ENCODE measurements around the gene FAM13B.
A peak's percentile ranks its signal among the peaks of the same experiment; 100 is the strongest.
"Not testable (repeated sequence)": the region's sequence is repeated elsewhere in the genome, so short reads cannot be mapped to it uniquely, and the experiment has no call there.

The FAM13B gene

GRCh38 chr5:138018849-138019248 lies 14.0 kb downstream of the FAM13B start:
- WGBS, 2 experiments (ENCODE audit: insufficient coverage in 2 of 2), result 40 to 70% methylated on average over 1 to 3 of the region's 3 CpGs
- Histone ChIP-seq H3K27ac (ENCODE audit: low read depth, low read length, severe bottlenecking) (no peak overlapping the region), H3K4me1 (ENCODE audit: control insufficient read depth, insufficient read depth, low read length, poor library complexity, severe bottlenecking) (peaks cover 5% of the 10 kb centered on the region), H3K36me3 (ENCODE audit: control insufficient read depth, insufficient read depth, low read length) (peaks cover 47% of the 10 kb centered on the region), H3K9me3 (ENCODE audit: control insufficient read depth, low read length) (no peaks in the 10 kb centered on the region), H3K4me3 (ENCODE audit: extremely low read depth, insufficient read depth, low read length, poor library complexity, severe bottlenecking) (no peak overlapping the region)

DNA sequence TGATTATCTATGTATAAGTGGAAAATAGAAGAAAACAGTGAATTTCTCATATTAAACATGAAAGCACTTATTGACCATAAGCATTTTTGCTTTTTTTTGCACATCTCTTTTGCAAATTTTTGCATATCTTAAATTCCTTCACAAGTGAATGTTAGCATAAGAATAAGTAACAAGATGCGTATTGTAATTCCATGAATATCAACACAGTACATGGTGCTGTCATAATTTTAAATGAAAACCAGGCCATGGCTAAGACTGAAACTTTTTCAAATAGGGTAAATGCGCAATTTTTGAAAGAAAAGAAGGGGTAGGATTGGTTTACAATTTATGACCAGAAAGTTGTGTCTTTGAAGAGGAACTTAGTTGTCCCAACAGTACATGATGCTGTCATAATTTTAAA lies 17.0 kb downstream of the FAM13B start:
- Histone ChIP-seq H3K36me3 (ENCODE audit: control insufficient read depth, insufficient read depth, low read length) (peaks cover 59% of the 10 kb centered on the region), H3K4me1 (ENCODE audit: control insufficient read depth, insufficient read depth, low read length, poor library complexity, severe bottlenecking) (peaks cover 5% of the 10 kb centered on the region)
- WGBS, 2 experiments (ENCODE audit: insufficient coverage in 2 of 2), result 100% methylated on average over 1 of the region's 2 CpGs

DNA sequence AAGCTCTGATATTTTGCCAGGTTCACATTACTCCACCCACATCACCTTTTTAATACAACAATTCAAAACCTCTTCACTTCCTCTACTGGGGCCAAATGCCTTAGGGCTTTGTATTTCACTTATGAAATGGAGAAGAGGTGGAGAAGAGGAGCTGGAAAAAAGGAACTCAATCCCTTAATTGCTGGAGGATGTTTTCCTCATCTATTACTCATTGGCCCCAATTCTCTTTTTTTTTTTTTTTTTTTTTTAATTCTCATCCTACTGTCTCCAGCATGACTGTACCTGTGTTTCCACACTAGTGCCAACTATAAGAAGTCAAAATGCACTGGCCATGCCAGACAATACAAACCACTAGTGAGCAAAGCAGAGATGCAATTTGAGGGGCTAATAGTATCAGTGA lies 20.9 kb downstream of the FAM13B start:
- no peaks in the 10 kb centered on the region for H3K4me1 ChIP-seq (ENCODE audit: control insufficient read depth, insufficient read depth, low read length, poor library complexity, severe bottlenecking)
- no peak overlapping the region for H3K27ac ChIP-seq (ENCODE audit: low read depth, low read length, severe bottlenecking)
- H3K9me3 ChIP-seq (ENCODE audit: control insufficient read depth, low read length), result no peaks in the 10 kb centered on the region
- H3K36me3 ChIP-seq (ENCODE audit: control insufficient read depth, insufficient read depth, low read length), result peaks cover 64% of the 10 kb centered on the region
- H3K4me3 ChIP-seq (ENCODE audit: extremely low read depth, insufficient read depth, low read length, poor library complexity, severe bottlenecking), result no peak overlapping the region

More for the DNA sequence above, 17.0 kb downstream of the FAM13B start:
- H3K9me3 ChIP-seq (ENCODE audit: control insufficient read depth, low read length), result no peaks in the 10 kb centered on the region
- H3K4me3 ChIP-seq (ENCODE audit: extremely low read depth, insufficient read depth, low read length, poor library complexity, severe bottlenecking), result no peak overlapping the region
- H3K27ac ChIP-seq (ENCODE audit: low read depth, low read length, severe bottlenecking), result no peak overlapping the region

- WGBS, 2 experiments (ENCODE audit: insufficient coverage in 2 of 2), result 93 to 100% methylated on average over 2 of the region's 6 CpGs
Observed at GRCh38 chr5:138000102-138000723, 32.7 kb downstream of the FAM13B start.

GRCh38 chr5:137997726-137998213 lies 35.1 kb downstream of the FAM13B start:
- 83 to 100% methylated on average over 1 of the region's 1 CpG for WGBS, 2 experiments (ENCODE audit: insufficient coverage in 2 of 2)
- Histone ChIP-seq H3K4me1 (ENCODE audit: control insufficient read depth, insufficient read depth, low read length, poor library complexity, severe bottlenecking) (no peaks in the 10 kb centered on the region), H3K36me3 (ENCODE audit: control insufficient read depth, insufficient read depth, low read length) (peaks cover 46% of the 10 kb centered on the region), H3K27ac (ENCODE audit: low read depth, low read length, severe bottlenecking) (no peak overlapping the region), H3K4me3 (ENCODE audit: extremely low read depth, insufficient read depth, low read length, poor library complexity, severe bottlenecking) (no peak overlapping the region), H3K9me3 (ENCODE audit: control insufficient read depth, low read length) (no peaks in the 10 kb centered on the region)

More at GRCh38 chr5:138000102-138000723, 32.7 kb downstream of the FAM13B start:
- Histone ChIP-seq H3K4me1 (ENCODE audit: control insufficient read depth, insufficient read depth, low read length, poor library complexity, severe bottlenecking) (no peaks in the 10 kb centered on the region), H3K27ac (ENCODE audit: low read depth, low read length, severe bottlenecking) (no peak overlapping the region), H3K9me3 (ENCODE audit: control insufficient read depth, low read length) (no peaks in the 10 kb centered on the region), H3K4me3 (ENCODE audit: extremely low read depth, insufficient read depth, low read length, poor library complexity, severe bottlenecking) (no peak overlapping the region), H3K36me3 (ENCODE audit: control insufficient read depth, insufficient read depth, low read length) (peaks cover 58% of the 10 kb centered on the region)

GRCh38 chr5:137995749-137996128 lies 37.1 kb downstream of the FAM13B start:
- Histone ChIP-seq H3K27ac (ENCODE audit: low read depth, low read length, severe bottlenecking) (no peak overlapping the region), H3K9me3 (ENCODE audit: control insufficient read depth, low read length) (no peaks in the 10 kb centered on the region), H3K36me3 (ENCODE audit: control insufficient read depth, insufficient read depth, low read length) (peaks cover 43% of the 10 kb centered on the region), H3K4me1 (ENCODE audit: control insufficient read depth, insufficient read depth, low read length, poor library complexity, severe bottlenecking) (no peaks in the 10 kb centered on the region), H3K4me3 (ENCODE audit: extremely low read depth, insufficient read depth, low read length, poor library complexity, severe bottlenecking) (no peak overlapping the region)
- no CpG with 5 or more reads among the region's 3 CpGs for WGBS, 2 experiments (ENCODE audit: insufficient coverage in 2 of 2)

DNA sequence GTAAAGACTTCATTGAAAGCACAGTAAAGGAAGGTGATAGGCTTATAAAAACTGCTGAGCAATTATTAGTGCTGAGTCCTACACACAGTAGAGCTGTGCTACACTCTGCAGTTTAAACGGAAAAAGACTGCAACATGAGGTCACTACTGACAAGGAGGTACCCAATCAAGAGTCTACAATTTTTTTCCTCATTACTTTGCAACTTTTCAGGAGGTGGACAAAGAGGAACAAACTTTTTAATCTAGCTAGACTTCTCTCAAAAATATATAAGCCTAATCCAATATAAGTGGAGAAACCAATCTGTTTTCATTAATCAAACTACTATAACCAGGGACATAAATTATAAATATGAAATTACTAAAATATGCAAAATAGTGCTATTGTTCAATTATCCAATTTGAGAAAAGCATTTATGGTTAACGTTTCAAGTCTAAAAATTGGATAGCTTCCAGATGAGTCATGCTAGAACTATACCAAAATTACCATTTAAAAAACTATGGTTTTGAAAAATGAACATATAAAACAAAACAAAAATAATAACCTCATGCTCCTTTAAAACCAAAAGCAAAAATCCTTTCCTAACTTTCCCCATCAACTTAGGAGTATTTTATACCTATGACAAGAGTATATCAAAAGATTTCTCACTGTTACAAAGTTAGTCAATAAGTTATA lies 37.7 kb downstream of the FAM13B start:
- peak overlapping the region; percentile 18 for H3K27ac ChIP-seq (ENCODE audit: low read depth, low read length, severe bottlenecking)
- peaks cover 38% of the 10 kb centered on the region for H3K36me3 ChIP-seq (ENCODE audit: control insufficient read depth, insufficient read depth, low read length)
- H3K9me3 ChIP-seq (ENCODE audit: control insufficient read depth, low read length), result no peaks in the 10 kb centered on the region
- H3K4me3 ChIP-seq (ENCODE audit: extremely low read depth, insufficient read depth, low read length, poor library complexity, severe bottlenecking), result no peak overlapping the region
- 57% methylated on average over 1 of the region's 2 CpGs; no CpG with 5 or more reads in 1 of the 2 experiments for WGBS, 2 experiments (ENCODE audit: insufficient coverage in 2 of 2)
- no peaks in the 10 kb centered on the region for H3K4me1 ChIP-seq (ENCODE audit: control insufficient read depth, insufficient read depth, low read length, poor library complexity, severe bottlenecking)

DNA sequence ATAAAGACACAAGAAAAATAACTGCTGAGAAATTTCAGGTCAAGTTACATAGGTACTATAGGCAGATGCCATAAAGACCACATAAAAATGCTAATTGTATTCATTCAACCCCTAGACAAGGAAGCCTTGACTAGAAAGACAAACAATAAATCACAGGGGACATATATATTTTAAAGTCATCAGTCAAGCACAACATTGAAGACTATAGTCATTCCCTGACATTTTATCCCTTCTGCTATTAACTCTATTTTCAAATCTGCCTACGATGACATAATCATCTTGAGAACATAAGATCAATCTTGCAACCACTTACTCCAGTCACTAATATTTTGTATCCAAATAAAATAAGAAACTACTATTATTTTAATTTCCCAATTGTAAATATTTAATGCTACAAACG lies 38.3 kb downstream of the FAM13B start:
- no peak overlapping the region for H3K4me3 ChIP-seq (ENCODE audit: extremely low read depth, insufficient read depth, low read length, poor library complexity, severe bottlenecking)
- no peaks in the 10 kb centered on the region for H3K4me1 ChIP-seq (ENCODE audit: control insufficient read depth, insufficient read depth, low read length, poor library complexity, severe bottlenecking)
- no peaks in the 10 kb centered on the region for H3K9me3 ChIP-seq (ENCODE audit: control insufficient read depth, low read length)
- WGBS, 2 experiments (ENCODE audit: insufficient coverage in 2 of 2), result 89% methylated on average over 1 of the region's 2 CpGs; no CpG with 5 or more reads in 1 of the 2 experiments
- H3K36me3 ChIP-seq (ENCODE audit: control insufficient read depth, insufficient read depth, low read length), result peaks cover 32% of the 10 kb centered on the region
- no peak overlapping the region for H3K27ac ChIP-seq (ENCODE audit: low read depth, low read length, severe bottlenecking)

- Histone ChIP-seq H3K4me1 (ENCODE audit: control insufficient read depth, insufficient read depth, low read length, poor library complexity, severe bottlenecking) (no peaks in the 10 kb centered on the region), H3K27ac (ENCODE audit: low read depth, low read length, severe bottlenecking) (no peak overlapping the region), H3K4me3 (ENCODE audit: extremely low read depth, insufficient read depth, low read length, poor library complexity, severe bottlenecking) (no peak overlapping the region), H3K36me3 (ENCODE audit: control insufficient read depth, insufficient read depth, low read length) (peaks cover 30% of the 10 kb centered on the region), H3K9me3 (ENCODE audit: control insufficient read depth, low read length) (no peaks in the 10 kb centered on the region)
- WGBS, 2 experiments (ENCODE audit: insufficient coverage in 2 of 2), result 100% methylated on average over 1 of the region's 5 CpGs
Observed at GRCh38 chr5:137989419-137989818, 43.5 kb downstream of the FAM13B start.

DNA sequence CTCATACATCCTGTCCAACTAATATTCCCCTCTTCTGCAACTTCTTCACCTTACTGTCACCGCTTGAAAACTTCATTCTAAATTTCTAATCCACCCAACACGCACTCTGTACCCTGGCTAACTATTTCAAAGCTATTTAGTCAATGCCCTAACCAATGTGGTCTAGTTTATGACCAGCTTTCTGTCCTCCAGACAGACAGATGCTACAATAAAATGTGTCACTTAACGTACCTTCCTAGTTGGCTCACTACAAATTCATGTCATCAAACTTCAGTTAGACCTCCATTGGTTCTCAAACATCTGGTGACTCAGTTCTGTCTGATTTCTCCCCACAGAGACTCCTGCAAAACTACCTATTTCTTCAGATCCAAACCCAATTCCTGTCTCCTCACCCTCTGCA lies 57.7 kb downstream of the FAM13B start:
- 94 to 100% methylated on average over 3 of the region's 3 CpGs for WGBS, 2 experiments (ENCODE audit: insufficient coverage in 2 of 2)

DNA sequence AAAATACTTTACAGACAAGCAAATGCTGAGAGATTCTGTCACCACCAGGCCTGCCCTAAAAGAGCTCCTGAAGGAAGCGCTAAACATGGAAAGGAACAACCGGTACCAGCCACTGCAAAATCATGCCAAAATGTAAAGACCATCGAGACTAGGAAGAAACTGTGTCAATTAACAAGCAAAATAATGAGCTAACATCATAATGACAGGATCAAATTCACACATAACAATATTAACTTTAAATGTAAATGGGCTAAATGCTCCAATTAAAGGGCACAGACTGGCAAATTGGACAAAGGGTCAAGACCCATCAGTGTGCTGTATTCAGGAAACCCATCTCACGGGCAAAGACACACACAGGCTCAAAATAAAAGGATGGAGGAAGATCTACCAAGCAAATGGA lies 62.5 kb downstream of the FAM13B start:
- WGBS, 2 experiments (ENCODE audit: insufficient coverage in 2 of 2), result 100% methylated on average over 1 of the region's 4 CpGs; no CpG with 5 or more reads in 1 of the 2 experiments
- not testable (repeated sequence) for H3K4me1 ChIP-seq (ENCODE audit: control insufficient read depth, insufficient read depth, low read length, poor library complexity, severe bottlenecking); H3K27ac ChIP-seq (ENCODE audit: low read depth, low read length, severe bottlenecking); H3K4me3 ChIP-seq (ENCODE audit: extremely low read depth, insufficient read depth, low read length, poor library complexity, severe bottlenecking); H3K9me3 ChIP-seq (ENCODE audit: control insufficient read depth, low read length)
- peaks cover 30% of the 10 kb centered on the region for H3K36me3 ChIP-seq (ENCODE audit: control insufficient read depth, insufficient read depth, low read length)

More for the DNA sequence above, 57.7 kb downstream of the FAM13B start:
- Histone ChIP-seq H3K4me3 (ENCODE audit: extremely low read depth, insufficient read depth, low read length, poor library complexity, severe bottlenecking) (no peak overlapping the region), H3K36me3 (ENCODE audit: control insufficient read depth, insufficient read depth, low read length) (peaks cover 49% of the 10 kb centered on the region), H3K4me1 (ENCODE audit: control insufficient read depth, insufficient read depth, low read length, poor library complexity, severe bottlenecking) (no peaks in the 10 kb centered on the region), H3K27ac (ENCODE audit: low read depth, low read length, severe bottlenecking) (no peak overlapping the region), H3K9me3 (ENCODE audit: control insufficient read depth, low read length) (no peaks in the 10 kb centered on the region)

All from mesodermal cell (in vitro differentiated cells).